Stimulated activated naive CD8-positive, alpha-beta T cell treated with anti-CD3 and anti-CD28 coated beads, Interleukin-15, amount 100 ng/mL, for 72 hours (primary cell): ENCODE data around the gene KIR3DL3.
"Not testable (repeated sequence)": the region's sequence is repeated elsewhere in the genome, so short reads cannot be mapped to it uniquely, and the experiment has no call there.

Source experiments
- ATAC-seq: fragments of 150-1000 bp; cut with Tn5 transposase; 2 replicates; pipeline ENCODE4 v1.10.0; 2021; ENCODE audit warnings: mild to moderate bottlenecking, moderate library complexity
- DNase-seq, 2 donors: peaks; one replicate each; pipeline ENCODE4 v3.0.0; 2021 to 2022
- H3K27ac Mint-ChIP-seq, 2 donors: one replicate each; pipeline ENCODE4 v1.8.0; 2022; ENCODE audit warnings: mild to moderate bottlenecking in 2 of 2, mixed read lengths in 2 of 2, moderate library complexity in 2 of 2
- H3K27me3 Mint-ChIP-seq: one replicate; pipeline ENCODE4 v1.8.0; 2022; ENCODE audit warnings: mixed read lengths
- H3K4me1 Mint-ChIP-seq: one replicate; pipeline ENCODE4 v1.8.0; 2022; ENCODE audit warnings: mild to moderate bottlenecking, mixed read lengths
- H3K4me3 Mint-ChIP-seq, 2 donors: one replicate each; pipeline ENCODE4 v1.8.0; 2022; ENCODE audit warnings: mild to moderate bottlenecking in 2 of 2, mixed read lengths in 2 of 2, moderate library complexity in 1 of 2
- H3K9me3 Mint-ChIP-seq, 2 donors: one replicate each; pipeline ENCODE4 v1.8.0; 2022; ENCODE audit warnings: mixed read lengths in 2 of 2

Gene KIR3DL3

GRCh38 chr19:54756204-54757110 is 32.2 kb downstream of the KIR3DL3 start:
- not testable (repeated sequence) for H3K27ac Mint-ChIP-seq, H3K4me3 Mint-ChIP-seq, H3K9me3 Mint-ChIP-seq, H3K4me1 Mint-ChIP-seq, DNase-seq, ATAC-seq
- H3K27me3 Mint-ChIP-seq: peaks cover 11% of the 10 kb centered on the region

- not testable (repeated sequence) for H3K27me3 Mint-ChIP-seq, H3K9me3 Mint-ChIP-seq, H3K4me3 Mint-ChIP-seq, H3K4me1 Mint-ChIP-seq, H3K27ac Mint-ChIP-seq, ATAC-seq, DNase-seq
Measured at GRCh38 chr19:54758577-54758976, 34.3 kb downstream of the KIR3DL3 start.

GRCh38 chr19:54764219-54764618 is 40.0 kb downstream of the KIR3DL3 start:
- H3K9me3 Mint-ChIP-seq: peaks cover 11 to 20% of the 10 kb centered on the region in 2 donors
- peaks cover 13% of the 10 kb centered on the region for H3K27me3 Mint-ChIP-seq
- not testable (repeated sequence) for H3K4me1 Mint-ChIP-seq, H3K27ac Mint-ChIP-seq, ATAC-seq, DNase-seq, H3K4me3 Mint-ChIP-seq

- H3K27ac Mint-ChIP-seq, ATAC-seq, DNase-seq, H3K4me1 Mint-ChIP-seq, H3K4me3 Mint-ChIP-seq: not testable (repeated sequence)
- peaks cover 11 to 20% of the 10 kb centered on the region in 2 donors for H3K9me3 Mint-ChIP-seq
- H3K27me3 Mint-ChIP-seq: peaks cover 13% of the 10 kb centered on the region
Measured at GRCh38 chr19:54766464-54766863, 42.2 kb downstream of the KIR3DL3 start.

- H3K9me3 Mint-ChIP-seq: peaks cover 11 to 20% of the 10 kb centered on the region in 2 donors
- H3K4me3 Mint-ChIP-seq, DNase-seq, H3K4me1 Mint-ChIP-seq, ATAC-seq: not testable (repeated sequence)
- peaks cover 23% of the 10 kb centered on the region for H3K27me3 Mint-ChIP-seq
- H3K27ac Mint-ChIP-seq: peak within 1 kb of the TSS in 1 of 2 donors; percentile 1
Measured at GRCh38 chr19:54769646-54770045, 45.4 kb downstream of the KIR3DL3 start, which contains the start of gene KIR2DL1. Gene KIR2DL1 (plus strand): TSS chr19:54769793. CDS start chr19:54769851, 58 bp downstream.

GRCh38 chr19:54770511-54770910 is 46.3 kb downstream of the KIR3DL3 start:
- Mint-ChIP-seq H3K9me3 (peaks cover 3 to 11% of the 10 kb centered on the region in 2 donors), H3K27me3 (peaks cover 23% of the 10 kb centered on the region)
- not testable (repeated sequence) for ATAC-seq, DNase-seq, H3K27ac Mint-ChIP-seq, H3K4me1 Mint-ChIP-seq, H3K4me3 Mint-ChIP-seq

- DNase-seq, H3K4me1 Mint-ChIP-seq, H3K4me3 Mint-ChIP-seq, H3K9me3 Mint-ChIP-seq, ATAC-seq, H3K27ac Mint-ChIP-seq: not testable (repeated sequence)
- H3K27me3 Mint-ChIP-seq: peaks cover 23% of the 10 kb centered on the region
Measured at GRCh38 chr19:54771018-54771960, 47.0 kb downstream of the KIR3DL3 start.

- ATAC-seq, H3K9me3 Mint-ChIP-seq, H3K27ac Mint-ChIP-seq, H3K4me1 Mint-ChIP-seq, DNase-seq, H3K4me3 Mint-ChIP-seq: not testable (repeated sequence)
- peaks cover 13% of the 10 kb centered on the region for H3K27me3 Mint-ChIP-seq
Measured at GRCh38 chr19:54772666-54773065, 48.4 kb downstream of the KIR3DL3 start.

GRCh38 chr19:54775095-54775815 is 51.0 kb downstream of the KIR3DL3 start:
- not testable (repeated sequence) for H3K27ac Mint-ChIP-seq, ATAC-seq, H3K9me3 Mint-ChIP-seq, H3K4me1 Mint-ChIP-seq, DNase-seq, H3K4me3 Mint-ChIP-seq
- peaks cover 10% of the 10 kb centered on the region for H3K27me3 Mint-ChIP-seq

- H3K4me3 Mint-ChIP-seq, DNase-seq, H3K9me3 Mint-ChIP-seq, H3K27ac Mint-ChIP-seq, ATAC-seq, H3K4me1 Mint-ChIP-seq: not testable (repeated sequence)
- H3K27me3 Mint-ChIP-seq: peaks cover 10% of the 10 kb centered on the region
Measured at GRCh38 chr19:54775830-54776229, 51.6 kb downstream of the KIR3DL3 start.

GRCh38 chr19:54777851-54778250 is 53.6 kb downstream of the KIR3DL3 start:
- not testable (repeated sequence) for ATAC-seq, DNase-seq, H3K4me3 Mint-ChIP-seq, H3K27me3 Mint-ChIP-seq, H3K27ac Mint-ChIP-seq, H3K4me1 Mint-ChIP-seq, H3K9me3 Mint-ChIP-seq

- H3K4me1 Mint-ChIP-seq, H3K4me3 Mint-ChIP-seq, ATAC-seq, H3K9me3 Mint-ChIP-seq, H3K27me3 Mint-ChIP-seq, H3K27ac Mint-ChIP-seq, DNase-seq: not testable (repeated sequence)
Measured at GRCh38 chr19:54778896-54779295, 54.7 kb downstream of the KIR3DL3 start.

GRCh38 chr19:54782916-54783315 is 58.7 kb downstream of the KIR3DL3 start:
- ATAC-seq, H3K4me3 Mint-ChIP-seq, H3K4me1 Mint-ChIP-seq, H3K27ac Mint-ChIP-seq, DNase-seq, H3K9me3 Mint-ChIP-seq: not testable (repeated sequence)
- peaks cover 29% of the 10 kb centered on the region for H3K27me3 Mint-ChIP-seq
